GM21825 (cell line): ENCODE measurements around the gene FAM83D.
"Not testable (repeated sequence)": the region's sequence is repeated elsewhere in the genome, so short reads cannot be mapped to it uniquely, and the experiment has no call there.

Experiments
- ATAC-seq: cut with Tn5 transposase; IDR thresholded peaks from one replicate; pipeline ENCODE4 v1.9.1; 2021; ENCODE audit warnings: mild to moderate bottlenecking, moderate library complexity; ENCODE audit not compliant: unreplicated experiment

The FAM83D gene

GRCh38 chr20:38932457-38933120 lies 6.4 kb downstream of the FAM83D start:
- no peak for ATAC-seq

GRCh38 chr20:38934530-38934929 lies 8.3 kb downstream of the FAM83D start:
- no peak for ATAC-seq

- ATAC-seq, result no peak
Measured at GRCh38 chr20:38935285-38935684, 9.1 kb downstream of the FAM83D start.

- ATAC-seq, result no peak
Measured at GRCh38 chr20:38935967-38936407, 9.8 kb downstream of the FAM83D start.

GRCh38 chr20:38937000-38937399 lies 10.8 kb downstream of the FAM83D start:
- no peak for ATAC-seq

- ATAC-seq, result no peak
Measured at GRCh38 chr20:38937978-38938473, 11.8 kb downstream of the FAM83D start.

- ATAC-seq, result no peak
Measured at GRCh38 chr20:38939686-38940085, 13.5 kb downstream of the FAM83D start.

GRCh38 chr20:38940644-38941043 lies 14.4 kb downstream of the FAM83D start:
- ATAC-seq, result no peak

GRCh38 chr20:38941726-38942389 lies 15.6 kb downstream of the FAM83D start:
- ATAC-seq, result no peak

- ATAC-seq, result no peak
Measured at GRCh38 chr20:38945012-38945411, 18.8 kb downstream of the FAM83D start.

GRCh38 chr20:38946836-38947235 lies 20.6 kb downstream of the FAM83D start:
- no peak for ATAC-seq

- ATAC-seq, result no peak
Measured at GRCh38 chr20:38947931-38948362, 21.7 kb downstream of the FAM83D start.

- ATAC-seq, result no peak
Measured at GRCh38 chr20:38950254-38950653, 24.0 kb downstream of the FAM83D start.

GRCh38 chr20:38951611-38952010 lies 25.4 kb downstream of the FAM83D start:
- no peak for ATAC-seq

- no peak for ATAC-seq
Measured at GRCh38 chr20:38952153-38952552, 25.9 kb downstream of the FAM83D start.

GRCh38 chr20:38953630-38954340 lies 27.6 kb downstream of the FAM83D start:
- ATAC-seq, result no peak

- no peak for ATAC-seq
Measured at GRCh38 chr20:38957235-38957876, 31.1 kb downstream of the FAM83D start.

- ATAC-seq, result no peak
Measured at GRCh38 chr20:38957915-38958485, 31.8 kb downstream of the FAM83D start.

- not testable (repeated sequence) for ATAC-seq
Measured at GRCh38 chr20:38960187-38960687, 34.0 kb downstream of the FAM83D start.

GRCh38 chr20:38961530-38962043 lies 35.4 kb downstream of the FAM83D start:
- no peak for ATAC-seq
